Activated T-helper 2 cell treated with anti-CD3 and anti-CD28 coated beads, Interferon-gamma antibody, Interleukin-2, Interleukin-4, amounts not matched to agents 10 μg/mL and 5 μg/mL and 100 μg/mL, durations not matched to agents 14 hours and 24 hours and 36 hours (primary cell): ENCODE data around the gene KCNJ2. TPM values are rescaled to one million over a fixed set of nuclear protein-coding genes. Genes with fewer than 3 reads are reported as not detected.

Experiments used
- DNase-seq: peaks from one replicate; pipeline ENCODE4 v3.0.0; 2021; ENCODE audit warnings: low spot score
- H3K27ac Mint-ChIP-seq: one replicate; pipeline ENCODE4 v1.8.0; 2021; ENCODE audit warnings: mixed read lengths
- H3K27me3 Mint-ChIP-seq: one replicate; pipeline ENCODE4 v1.8.0; 2021; ENCODE audit warnings: low read depth, mixed read lengths
- H3K36me3 Mint-ChIP-seq: one replicate; pipeline ENCODE4 v1.8.0; 2021; ENCODE audit warnings: low read depth, mixed read lengths
- H3K4me1 Mint-ChIP-seq: one replicate; pipeline ENCODE4 v1.8.0; 2021; ENCODE audit warnings: low read depth, mixed read lengths
- H3K4me3 Mint-ChIP-seq: one replicate; pipeline ENCODE4 v1.8.0; 2021; ENCODE audit warnings: low read depth, mild to moderate bottlenecking, moderate library complexity, mixed read lengths
- H3K9me3 Mint-ChIP-seq: one replicate; pipeline ENCODE4 v1.8.0; 2021; ENCODE audit warnings: mixed read lengths
- intact Hi-C: fragments of 100-400 bp; cut with micrococcal nuclease; formaldehyde crosslinking; loops from one replicate; pipeline ENCODE4 v1.15.1; 2023
- total RNA-seq: library from RNA; stranded (reverse); gene quantifications from 2 replicates; pipeline ENCODE4 v1.2.3, GENCODE V29; 2022

Gene KCNJ2
- total RNA-seq, 1 donor from 2014 or later: 0.11 TPM

- H3K27ac Mint-ChIP-seq: no peak overlapping the region
- peaks cover 10% of the 10 kb centered on the region for H3K27me3 Mint-ChIP-seq
- intact Hi-C loops: loop anchor here (2.0 to 5.0 kb wide), 6 partner anchors 29 to 399 kb away; partner anchors contain the start of gene KCNJ2
- peaks cover 23% of the 10 kb centered on the region for H3K4me1 Mint-ChIP-seq
- no peaks in the 10 kb centered on the region for H3K9me3 Mint-ChIP-seq
- DNase-seq: no peak
- no peak overlapping the region for H3K4me3 Mint-ChIP-seq
- H3K36me3 Mint-ChIP-seq: no peaks in the 10 kb centered on the region
Observed at GRCh38 chr17:70136131-70136530, 33.2 kb upstream of the KCNJ2 start.

GRCh38 chr17:70137451-70138230, 31.7 kb upstream of the KCNJ2 start:
- peak; percentile 41 for DNase-seq
- peak overlapping the region; percentile 61 for H3K27ac Mint-ChIP-seq
- H3K27me3 Mint-ChIP-seq: peaks cover 5% of the 10 kb centered on the region
- intact Hi-C loops: loop anchor here (1.0 to 5.0 kb wide), 7 partner anchors 31 to 428 kb away; partner anchors contain the start of gene KCNJ2
- no peaks in the 10 kb centered on the region for H3K9me3 Mint-ChIP-seq
- no peaks in the 10 kb centered on the region for H3K36me3 Mint-ChIP-seq
- H3K4me1 Mint-ChIP-seq: peaks cover 23% of the 10 kb centered on the region
- no peak overlapping the region for H3K4me3 Mint-ChIP-seq

DNA sequence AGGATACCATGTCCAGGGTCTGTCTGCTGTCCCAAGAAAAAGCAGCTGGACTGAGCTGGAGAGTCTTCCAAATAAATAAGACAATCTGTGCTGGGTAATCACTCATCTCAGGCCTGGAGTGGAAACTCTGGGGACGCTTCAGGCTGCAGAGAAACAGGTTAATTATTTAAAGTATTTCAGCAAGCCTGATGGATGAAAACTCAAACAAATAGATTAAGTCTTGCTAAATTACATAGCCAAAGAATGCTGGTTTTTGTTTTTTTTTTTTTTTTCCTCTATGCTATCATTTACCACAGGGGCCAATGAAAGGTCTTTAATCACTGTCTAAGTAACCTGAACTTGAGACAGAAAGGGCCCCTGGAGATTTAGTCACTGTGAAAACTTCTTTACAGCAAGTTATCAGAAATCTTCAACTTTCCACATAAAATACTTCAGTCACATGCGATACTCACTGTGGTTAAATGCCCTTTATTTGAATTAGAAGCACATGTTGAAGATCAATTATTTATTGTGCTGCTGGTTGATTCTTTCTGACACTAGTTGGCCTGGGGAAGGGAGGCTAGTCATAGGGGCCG, 31.0 kb upstream of the KCNJ2 start:
- H3K36me3 Mint-ChIP-seq: no peaks in the 10 kb centered on the region
- H3K9me3 Mint-ChIP-seq: no peaks in the 10 kb centered on the region
- DNase-seq: no peak
- H3K4me1 Mint-ChIP-seq: peaks cover 24% of the 10 kb centered on the region
- intact Hi-C loops: loop anchor here (5.0 kb wide), 3 partner anchors 46 to 401 kb away; no protein-coding TSS in a partner anchor
- peak overlapping the region; percentile 38 for H3K27ac Mint-ChIP-seq
- peak overlapping the region; percentile 8 for H3K4me3 Mint-ChIP-seq
- H3K27me3 Mint-ChIP-seq: peaks cover 5% of the 10 kb centered on the region

DNA sequence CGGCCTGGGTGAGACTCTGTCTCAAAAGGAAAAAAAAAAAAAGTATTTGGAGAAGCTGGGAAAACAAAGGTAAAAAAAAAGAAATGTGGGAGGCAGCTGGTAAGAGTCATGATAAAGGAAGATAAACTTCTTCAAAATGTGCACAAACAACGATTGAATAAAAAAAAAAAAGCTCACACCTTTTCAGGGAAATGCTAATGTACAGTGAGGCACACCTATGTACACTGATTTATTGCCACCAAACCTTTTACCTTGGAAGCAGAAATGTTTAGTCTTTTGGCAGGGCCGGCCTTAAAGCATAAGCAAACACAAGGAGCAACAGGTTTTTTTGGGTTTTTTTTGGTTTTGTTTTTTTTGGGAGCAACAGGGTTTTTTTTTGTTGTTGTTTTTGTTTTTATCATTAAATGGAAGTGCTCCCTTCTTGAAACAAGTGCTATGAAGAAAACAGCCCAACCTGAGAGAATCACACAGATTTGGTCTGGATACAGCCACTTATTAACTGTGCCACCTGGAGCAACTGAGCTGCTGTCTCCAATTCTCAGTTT, 29.8 kb upstream of the KCNJ2 start:
- intact Hi-C loops: loop anchor here (5.0 kb wide), 3 partner anchors 47 to 402 kb away; no protein-coding TSS in a partner anchor
- peaks cover 4% of the 10 kb centered on the region for H3K27me3 Mint-ChIP-seq
- no peaks in the 10 kb centered on the region for H3K36me3 Mint-ChIP-seq

DNA sequence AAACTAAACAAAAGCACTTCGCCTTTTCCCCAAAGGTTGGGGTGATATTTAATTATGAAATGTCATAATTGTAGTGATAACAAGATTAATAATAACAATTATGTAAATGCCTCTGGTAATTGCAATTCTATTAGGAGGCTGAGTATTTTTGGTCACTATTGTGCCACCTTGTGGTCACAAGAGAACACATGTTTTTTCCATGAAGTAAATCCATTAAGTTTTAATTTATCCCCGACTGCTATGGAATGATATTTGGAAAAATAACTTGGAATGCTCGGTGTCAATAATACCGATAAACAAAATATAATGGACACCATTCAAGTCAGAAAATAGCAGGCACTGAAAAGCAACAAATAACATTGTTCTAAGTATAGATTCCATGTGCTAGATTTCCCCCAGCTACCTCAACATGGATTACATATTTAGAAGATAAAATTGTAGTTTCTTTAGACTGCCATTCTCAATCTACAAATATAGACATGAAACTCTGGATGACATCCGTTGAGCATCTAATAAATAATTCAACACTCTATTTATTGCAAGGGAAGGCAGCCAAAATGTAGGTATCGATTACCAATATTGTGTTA, 25.0 kb upstream of the KCNJ2 start:
- no peaks in the 10 kb centered on the region for H3K36me3 Mint-ChIP-seq
- no peaks in the 10 kb centered on the region for H3K9me3 Mint-ChIP-seq
- intact Hi-C loops: loop anchor here (1.0 to 2.0 kb wide), 2 partner anchors 538 to 575 kb away; no protein-coding TSS in a partner anchor
- peaks cover 3% of the 10 kb centered on the region for H3K4me1 Mint-ChIP-seq
- no peak overlapping the region for H3K27ac Mint-ChIP-seq
- DNase-seq: no peak
- H3K4me3 Mint-ChIP-seq: no peak overlapping the region
- H3K27me3 Mint-ChIP-seq: peaks cover 8% of the 10 kb centered on the region

More for the DNA sequence above, 29.8 kb upstream of the KCNJ2 start:
- Mint-ChIP-seq H3K9me3 (no peaks in the 10 kb centered on the region), H3K4me1 (peaks cover 24% of the 10 kb centered on the region), H3K4me3 (no peak overlapping the region), H3K27ac (no peak overlapping the region)
- no peak for DNase-seq

GRCh38 chr17:70153210-70153609, 16.1 kb upstream of the KCNJ2 start:
- Mint-ChIP-seq H3K27me3 (peaks cover 9% of the 10 kb centered on the region), H3K36me3 (no peaks in the 10 kb centered on the region), H3K4me3 (no peak overlapping the region), H3K27ac (no peak overlapping the region), H3K4me1 (no peaks in the 10 kb centered on the region), H3K9me3 (no peaks in the 10 kb centered on the region)
- intact Hi-C loops: no loop called here
- no peak for DNase-seq

DNA sequence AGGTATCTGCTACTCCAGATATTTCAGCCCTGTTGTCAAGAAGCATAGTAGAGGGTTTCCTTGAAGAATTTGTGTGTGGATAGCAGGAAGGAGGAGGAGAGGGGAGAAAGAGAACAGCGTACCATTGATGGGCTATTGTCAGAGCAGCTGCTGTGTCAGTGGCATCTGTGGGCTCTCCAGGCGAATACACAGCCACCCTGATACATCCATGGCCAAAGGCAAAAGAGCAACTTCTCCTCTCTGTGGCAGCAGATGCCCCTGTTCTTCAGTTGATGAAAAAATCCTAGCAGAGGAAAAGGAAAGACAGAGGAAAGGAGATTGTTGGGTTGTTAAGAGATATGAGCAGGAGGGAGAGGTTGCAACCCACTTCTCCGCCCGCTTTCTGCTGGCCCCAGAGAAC, 12.2 kb upstream of the KCNJ2 start:
- Mint-ChIP-seq H3K4me3 (no peak overlapping the region), H3K36me3 (no peaks in the 10 kb centered on the region), H3K27ac (no peak overlapping the region), H3K9me3 (no peaks in the 10 kb centered on the region), H3K4me1 (no peaks in the 10 kb centered on the region), H3K27me3 (peaks cover 12% of the 10 kb centered on the region)
- no peak for DNase-seq
- intact Hi-C loops: no loop called here

GRCh38 chr17:70158180-70158579, 11.2 kb upstream of the KCNJ2 start:
- intact Hi-C loops: no loop called here

GRCh38 chr17:70158591-70158990, 10.7 kb upstream of the KCNJ2 start:
- Mint-ChIP-seq H3K27ac (no peak overlapping the region), H3K36me3 (no peaks in the 10 kb centered on the region), H3K4me1 (no peaks in the 10 kb centered on the region), H3K9me3 (no peaks in the 10 kb centered on the region), H3K27me3 (peaks cover 9% of the 10 kb centered on the region), H3K4me3 (no peak overlapping the region)
- intact Hi-C loops: no loop called here
- no peak for DNase-seq

More at GRCh38 chr17:70158180-70158579, 11.2 kb upstream of the KCNJ2 start:
- no peak for DNase-seq
- Mint-ChIP-seq H3K4me1 (no peaks in the 10 kb centered on the region), H3K9me3 (no peaks in the 10 kb centered on the region), H3K36me3 (no peaks in the 10 kb centered on the region), H3K4me3 (no peak overlapping the region), H3K27ac (no peak overlapping the region), H3K27me3 (peaks cover 9% of the 10 kb centered on the region)

DNA sequence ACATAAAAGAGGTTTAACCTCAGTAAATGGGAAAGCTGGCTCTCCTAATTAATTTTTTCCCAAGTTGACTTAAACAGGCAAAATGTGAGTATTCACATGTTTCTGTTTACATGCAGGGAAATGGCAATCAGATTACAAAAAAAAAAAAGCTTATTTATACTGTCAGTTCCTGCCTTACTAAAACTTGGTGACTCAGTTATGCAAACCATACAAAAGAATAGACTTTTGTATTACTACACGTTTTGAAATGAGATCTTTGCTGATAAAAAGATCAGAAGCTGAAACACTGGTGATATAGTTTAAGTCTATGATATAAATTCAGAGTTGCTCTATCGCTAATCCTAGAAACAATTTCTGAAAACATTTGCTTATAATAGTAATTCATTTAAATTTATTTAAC, 9.4 kb upstream of the KCNJ2 start:
- peaks cover 9% of the 10 kb centered on the region for H3K27me3 Mint-ChIP-seq
- intact Hi-C loops: no loop called here
- no peak overlapping the region for H3K4me3 Mint-ChIP-seq
- H3K9me3 Mint-ChIP-seq: no peaks in the 10 kb centered on the region
- no peak overlapping the region for H3K27ac Mint-ChIP-seq
- no peak for DNase-seq
- H3K36me3 Mint-ChIP-seq: no peaks in the 10 kb centered on the region
- no peaks in the 10 kb centered on the region for H3K4me1 Mint-ChIP-seq

GRCh38 chr17:70161519-70161918, 7.8 kb upstream of the KCNJ2 start:
- Mint-ChIP-seq H3K36me3 (no peaks in the 10 kb centered on the region), H3K4me1 (no peaks in the 10 kb centered on the region), H3K27ac (no peak overlapping the region), H3K27me3 (peaks cover 13% of the 10 kb centered on the region), H3K4me3 (no peak overlapping the region), H3K9me3 (no peaks in the 10 kb centered on the region)
- DNase-seq: no peak
- intact Hi-C loops: no loop called here

- no peak overlapping the region for H3K4me3 Mint-ChIP-seq
- no peaks in the 10 kb centered on the region for H3K9me3 Mint-ChIP-seq
- H3K27me3 Mint-ChIP-seq: peaks cover 39% of the 10 kb centered on the region
- H3K4me1 Mint-ChIP-seq: peaks cover 11% of the 10 kb centered on the region
- DNase-seq: no peak
- H3K36me3 Mint-ChIP-seq: no peaks in the 10 kb centered on the region
- intact Hi-C loops: loop anchor here (5.0 kb wide), 2 partner anchors 598 to 838 kb away; partner anchors contain the start of gene ABCA5
- H3K27ac Mint-ChIP-seq: no peak overlapping the region
Observed at GRCh38 chr17:70165383-70165782, 3.9 kb upstream of the KCNJ2 start.
